Fibroblast of pulmonary artery (primary cell): ENCODE results near the gene SNED1.

Source experiments
- DNase-seq: peaks from one replicate; pipeline ENCODE4 v3.0.0-alpha.2; 2010; ENCODE audit warnings: low read depth
- H3K4me3 ChIP-seq: replicated peaks from 2 replicates; pipeline ENCODE4 v1.5.1; 2011; ENCODE audit warnings: low read depth, mild to moderate bottlenecking, control low read depth, low read length, moderate library complexity
- TF ChIP-seq, protein P1 (sequence below): IDR thresholded peaks from 2 replicates; pipeline ENCODE4 v1.5.1; 2011; ENCODE audit warnings: mild to moderate bottlenecking, control low read depth, low read length, inconsistent platforms; ENCODE audit errors: missing control alignments

Gene SNED1

DNA sequence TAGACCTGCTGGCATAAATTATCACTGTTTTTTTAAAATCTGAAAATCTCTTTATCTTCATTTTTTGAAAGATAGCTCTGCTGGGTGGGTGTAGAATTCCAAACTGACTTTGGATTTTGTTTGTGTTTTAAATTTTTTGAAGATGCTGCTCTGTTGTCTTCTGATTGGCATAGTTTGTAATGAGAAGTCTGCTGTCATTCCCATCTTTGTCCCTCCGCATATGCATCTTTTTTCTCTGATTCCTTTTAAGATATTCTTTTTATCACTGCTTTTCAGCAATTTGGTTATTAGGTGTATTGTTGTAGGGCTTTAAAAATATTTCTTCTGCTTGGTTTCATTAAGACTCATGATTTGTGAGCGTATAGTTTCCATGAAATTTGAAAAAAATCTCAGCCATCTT lies 7.2 kb downstream of the SNED1 start:
- TF ChIP-seq, protein P1, sequence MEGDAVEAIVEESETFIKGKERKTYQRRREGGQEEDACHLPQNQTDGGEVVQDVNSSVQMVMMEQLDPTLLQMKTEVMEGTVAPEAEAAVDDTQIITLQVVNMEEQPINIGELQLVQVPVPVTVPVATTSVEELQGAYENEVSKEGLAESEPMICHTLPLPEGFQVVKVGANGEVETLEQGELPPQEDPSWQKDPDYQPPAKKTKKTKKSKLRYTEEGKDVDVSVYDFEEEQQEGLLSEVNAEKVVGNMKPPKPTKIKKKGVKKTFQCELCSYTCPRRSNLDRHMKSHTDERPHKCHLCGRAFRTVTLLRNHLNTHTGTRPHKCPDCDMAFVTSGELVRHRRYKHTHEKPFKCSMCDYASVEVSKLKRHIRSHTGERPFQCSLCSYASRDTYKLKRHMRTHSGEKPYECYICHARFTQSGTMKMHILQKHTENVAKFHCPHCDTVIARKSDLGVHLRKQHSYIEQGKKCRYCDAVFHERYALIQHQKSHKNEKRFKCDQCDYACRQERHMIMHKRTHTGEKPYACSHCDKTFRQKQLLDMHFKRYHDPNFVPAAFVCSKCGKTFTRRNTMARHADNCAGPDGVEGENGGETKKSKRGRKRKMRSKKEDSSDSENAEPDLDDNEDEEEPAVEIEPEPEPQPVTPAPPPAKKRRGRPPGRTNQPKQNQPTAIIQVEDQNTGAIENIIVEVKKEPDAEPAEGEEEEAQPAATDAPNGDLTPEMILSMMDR, result no peak
- DNase-seq, result no peak
- H3K4me3 ChIP-seq, result no peak overlapping the region

DNA sequence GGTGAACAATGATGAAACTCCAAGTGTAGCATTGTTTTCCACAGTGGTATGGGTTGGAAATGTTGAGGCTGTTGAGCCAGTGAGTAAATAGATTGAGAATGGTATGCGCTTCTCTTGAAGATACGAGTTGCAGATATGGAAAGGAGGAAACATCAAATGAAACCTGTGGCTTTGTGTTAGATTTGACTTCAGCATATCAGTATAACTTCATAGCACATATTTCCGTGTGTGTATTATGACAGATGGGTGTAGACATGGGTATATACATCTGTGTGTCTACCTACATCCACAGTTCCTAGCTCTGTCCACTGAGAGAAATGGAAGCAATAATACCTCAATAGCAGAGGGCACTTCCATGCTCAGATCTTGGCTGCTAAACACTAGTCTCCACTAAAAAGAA lies 8.0 kb downstream of the SNED1 start:
- H3K4me3 ChIP-seq, result no peak overlapping the region
- TF ChIP-seq, protein P1, result no peak
- DNase-seq, result no peak

DNA sequence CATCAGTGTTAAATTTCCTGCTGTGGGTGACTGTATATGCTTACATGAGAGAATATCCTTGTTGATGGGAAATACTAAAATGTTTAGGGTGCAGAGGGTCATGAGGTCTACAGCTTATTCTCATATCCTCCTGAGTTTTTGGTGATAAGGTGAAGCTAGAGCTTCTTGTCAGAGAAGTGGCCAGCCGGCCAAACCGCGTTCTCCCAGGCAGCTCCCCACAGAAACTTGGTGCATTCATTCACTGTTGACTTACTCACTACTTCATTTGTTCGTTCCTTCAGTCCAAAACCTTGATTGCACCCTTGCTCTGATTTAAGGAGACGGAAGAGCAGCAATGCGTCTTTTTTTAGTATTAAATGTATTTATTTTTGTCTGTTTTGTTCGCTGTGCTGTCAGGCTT lies 8.7 kb downstream of the SNED1 start:
- TF ChIP-seq, protein P1, result no peak
- no peak for DNase-seq
- H3K4me3 ChIP-seq, result no peak overlapping the region

DNA sequence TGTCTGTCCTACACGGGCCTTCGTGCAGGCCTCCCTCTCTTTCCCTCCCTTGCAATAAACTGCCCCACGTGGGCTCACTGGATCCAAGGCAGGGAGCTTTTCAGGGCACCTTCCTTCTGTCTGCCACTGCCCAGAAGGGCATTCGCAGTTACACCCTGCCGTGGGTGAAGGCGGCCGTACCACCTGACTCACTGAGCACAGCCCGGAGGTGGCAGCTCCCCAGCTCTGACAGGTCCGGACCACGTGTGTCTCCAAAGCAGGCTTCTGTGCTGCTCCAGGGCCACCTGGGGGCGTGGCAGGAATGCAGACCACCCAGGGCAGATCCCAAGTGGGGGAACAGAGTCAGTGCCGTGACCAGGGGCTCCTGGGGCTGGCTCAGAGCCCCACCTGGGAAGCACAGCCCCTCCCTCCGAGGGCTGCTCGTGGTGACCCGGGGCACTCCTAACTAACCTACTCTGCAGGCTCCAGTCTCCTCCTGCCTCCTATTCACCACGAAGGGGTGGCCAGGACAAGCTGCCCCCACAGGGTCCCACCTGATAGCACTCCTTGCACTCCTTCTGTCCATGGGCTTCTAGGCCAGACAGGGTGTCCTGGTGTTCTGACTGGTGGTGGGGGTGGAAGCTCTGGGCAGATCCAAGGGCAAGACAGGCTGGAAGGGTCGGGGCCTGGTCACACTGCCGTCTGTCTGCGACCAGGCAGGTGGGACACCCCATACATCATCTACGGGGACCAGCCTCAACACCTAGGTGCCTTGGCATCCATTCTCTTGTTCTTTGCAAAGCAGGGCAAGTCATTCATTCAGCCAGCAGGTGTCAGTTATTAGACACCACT lies 9.7 kb downstream of the SNED1 start:
- TF ChIP-seq, protein P1, result no peak
- H3K4me3 ChIP-seq, result no peak overlapping the region
- no peak for DNase-seq

DNA sequence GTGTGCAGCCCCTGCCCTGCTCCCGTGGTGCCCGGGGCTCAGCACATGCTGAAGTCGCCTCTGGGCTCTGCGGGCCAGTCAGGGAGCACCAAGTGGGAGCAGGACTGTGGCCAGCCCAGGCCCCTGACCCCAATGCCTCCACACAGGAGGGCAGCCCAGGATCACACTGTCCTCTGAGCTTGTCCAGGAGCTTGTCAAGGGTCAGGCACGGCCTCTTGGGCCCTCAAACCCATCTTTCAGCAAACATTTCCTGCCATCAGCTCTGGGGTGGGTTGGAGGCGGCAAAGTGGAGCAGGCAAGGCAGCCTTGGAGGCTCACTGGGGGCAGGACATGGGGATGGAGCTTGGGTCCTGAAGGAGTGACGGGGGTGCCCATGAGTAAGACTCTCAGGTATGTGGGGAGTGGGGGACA lies 10.3 kb downstream of the SNED1 start:
- DNase-seq, result no peak

DNA sequence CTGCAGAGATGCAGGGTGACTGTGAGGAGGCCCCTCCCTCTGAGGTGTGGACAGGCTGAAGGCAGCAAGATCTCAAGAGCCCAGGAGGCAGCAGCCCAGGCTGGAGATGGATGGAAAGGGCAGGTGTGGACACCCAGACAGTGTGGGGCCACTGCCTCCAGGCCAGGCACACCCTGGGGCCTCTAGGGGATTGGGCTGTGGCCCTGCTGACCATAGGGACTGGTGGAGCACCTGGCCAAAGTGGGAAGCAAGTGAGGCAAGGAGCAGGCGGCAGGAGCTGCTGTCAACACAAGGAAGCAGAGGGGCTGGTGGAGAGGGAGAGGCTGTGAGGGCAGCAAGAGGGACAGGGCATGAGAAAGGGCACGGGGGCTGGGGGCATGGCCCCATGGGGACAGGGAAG lies 10.8 kb downstream of the SNED1 start:
- TF ChIP-seq, protein P1, result no peak
- no peak overlapping the region for H3K4me3 ChIP-seq
- DNase-seq, result no peak

More for the DNA sequence above, 10.3 kb downstream of the SNED1 start:
- H3K4me3 ChIP-seq, result no peak overlapping the region
- TF ChIP-seq, protein P1, result no peak
